Measurements from ENCODE around the gene RBKS.

The RBKS gene

GRCh38 chr2:27890146-27890923 lies at the start of gene RBKS, which contains the start of gene BABAM2:
TSS of gene RBKS (minus strand) at chr2:27890387. CDS start at chr2:27890345, 42 bp downstream.
TSS of gene BABAM2 (plus strand) at chr2:27890729. CDS start at chr2:27894557, 3,828 bp downstream.
- in situ Hi-C loops (cut with HindIII; ENCODE audit: low sequenced_read_pairs), result no loop called here

DNA sequence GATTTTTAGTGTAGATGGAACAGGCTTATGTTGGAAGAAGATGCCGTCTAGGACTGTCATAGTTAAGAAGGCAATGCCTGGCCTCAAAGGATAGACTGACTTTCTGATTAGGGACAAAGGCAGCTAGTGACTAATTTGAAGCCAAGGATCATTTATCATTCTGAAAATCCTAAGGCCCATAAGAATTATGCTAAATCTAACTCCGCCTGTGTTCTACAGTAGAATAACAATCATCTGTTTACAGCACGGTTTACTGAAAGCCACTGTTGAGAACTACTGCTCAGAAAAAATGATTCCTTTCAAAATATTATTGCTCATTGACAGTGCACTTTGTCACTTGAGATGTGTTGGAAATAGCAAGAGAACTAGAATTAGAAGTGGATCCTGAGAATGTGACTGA lies 44.8 kb upstream of the RBKS start:
- in situ Hi-C loops (cut with HindIII; ENCODE audit: low sequenced_read_pairs), result no loop called here

GRCh38 chr2:27932396-27932795 lies 42.2 kb upstream of the RBKS start:
- in situ Hi-C loops (cut with HindIII; ENCODE audit: low sequenced_read_pairs), result no loop called here

DNA sequence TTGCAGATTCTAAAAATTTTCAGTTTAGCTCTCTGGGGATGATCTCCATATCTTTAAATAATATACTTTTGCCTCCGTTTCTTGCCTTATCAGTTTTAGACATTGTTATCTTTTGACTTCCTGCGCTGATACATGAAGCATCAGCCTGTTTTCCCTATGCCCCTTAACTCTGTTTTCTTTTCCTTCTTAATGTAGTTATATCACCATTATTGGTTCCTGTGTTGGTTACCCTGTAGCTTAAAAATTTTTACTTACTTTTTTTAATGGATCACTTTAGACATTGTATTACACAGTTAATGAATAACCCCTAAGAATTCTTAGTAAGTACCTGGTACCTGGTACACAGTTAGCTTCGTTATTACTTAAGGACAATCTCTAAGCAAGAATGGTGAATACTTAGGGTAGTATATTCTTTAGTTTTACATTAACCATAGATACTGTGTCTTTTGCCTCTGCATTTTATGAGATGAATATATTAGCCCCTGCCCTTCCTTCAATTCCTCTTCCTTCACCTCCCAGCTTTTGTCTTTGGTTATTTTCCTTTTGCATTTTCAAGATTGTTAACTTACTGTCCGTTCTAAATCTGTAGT lies 41.3 kb upstream of the RBKS start:
- in situ Hi-C loops (cut with HindIII; ENCODE audit: low sequenced_read_pairs), result no loop called here

DNA sequence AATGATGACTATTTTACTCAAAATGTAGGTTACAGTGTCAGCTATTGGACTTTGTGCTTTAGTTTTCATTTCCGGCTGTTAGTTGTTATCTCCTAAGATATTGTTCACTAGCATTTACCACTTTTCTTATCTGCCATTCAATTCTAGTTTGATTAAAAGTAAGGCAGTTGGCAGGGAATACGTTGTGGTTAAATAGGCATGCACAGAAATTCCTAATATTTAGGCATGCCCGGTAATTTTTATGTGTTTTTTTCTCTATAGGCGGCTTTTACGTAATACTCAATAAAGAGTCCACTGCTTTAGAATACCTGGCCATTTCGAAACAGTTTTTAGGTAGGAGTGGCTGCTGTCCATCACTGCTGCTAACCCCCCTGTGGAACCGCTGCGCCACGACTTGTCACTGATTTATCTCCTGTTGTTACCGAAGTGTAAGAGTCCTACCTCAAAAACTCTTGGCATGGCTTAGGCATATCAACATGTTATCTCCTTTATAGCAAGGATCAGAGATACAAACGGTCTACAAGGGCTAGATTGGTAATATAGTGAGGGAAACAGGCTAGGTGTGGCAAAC lies 39.8 kb upstream of the RBKS start:
- in situ Hi-C loops (cut with HindIII; ENCODE audit: low sequenced_read_pairs), result no loop called here

DNA sequence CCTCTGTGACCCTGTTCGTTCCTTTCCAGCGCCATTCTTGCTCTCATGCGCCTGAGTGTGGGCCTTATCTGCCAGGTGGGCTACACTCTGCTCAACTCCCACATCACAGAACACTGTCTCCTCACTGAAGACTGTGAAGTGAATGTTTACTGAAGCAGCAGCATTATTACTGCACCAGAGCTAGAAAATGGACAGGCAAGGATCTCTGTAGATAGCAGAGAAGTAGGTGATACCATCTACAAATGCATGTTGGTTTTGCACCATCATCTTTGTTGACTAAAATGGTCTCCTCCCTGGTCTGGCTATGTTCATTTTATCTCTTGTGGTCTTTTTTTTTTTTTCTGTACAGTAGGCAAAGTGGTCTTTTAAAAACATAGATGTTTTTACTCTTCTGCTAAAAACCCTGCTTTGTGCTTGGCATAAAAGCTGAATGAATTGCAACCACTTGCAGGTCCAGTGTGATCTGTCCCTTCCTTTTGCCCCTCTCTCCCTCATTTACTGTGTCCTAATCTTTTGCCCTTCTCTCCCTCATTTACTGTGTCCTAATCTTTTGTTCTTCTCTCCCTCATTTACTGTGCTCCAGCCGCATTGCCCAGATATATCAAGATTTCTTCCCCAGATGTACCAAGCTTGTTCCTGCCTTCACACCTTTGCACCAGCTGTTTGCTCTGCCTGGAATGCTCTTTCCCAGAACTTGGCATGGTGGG lies 35.7 kb upstream of the RBKS start:
- in situ Hi-C loops (cut with HindIII; ENCODE audit: low sequenced_read_pairs), result no loop called here

GRCh38 chr2:27922842-27923241 lies 32.7 kb upstream of the RBKS start:
- in situ Hi-C loops (cut with HindIII; ENCODE audit: low sequenced_read_pairs), result no loop called here

- in situ Hi-C loops (cut with HindIII; ENCODE audit: low sequenced_read_pairs), result no loop called here
Measured at GRCh38 chr2:27921880-27922547, 31.8 kb upstream of the RBKS start.

DNA sequence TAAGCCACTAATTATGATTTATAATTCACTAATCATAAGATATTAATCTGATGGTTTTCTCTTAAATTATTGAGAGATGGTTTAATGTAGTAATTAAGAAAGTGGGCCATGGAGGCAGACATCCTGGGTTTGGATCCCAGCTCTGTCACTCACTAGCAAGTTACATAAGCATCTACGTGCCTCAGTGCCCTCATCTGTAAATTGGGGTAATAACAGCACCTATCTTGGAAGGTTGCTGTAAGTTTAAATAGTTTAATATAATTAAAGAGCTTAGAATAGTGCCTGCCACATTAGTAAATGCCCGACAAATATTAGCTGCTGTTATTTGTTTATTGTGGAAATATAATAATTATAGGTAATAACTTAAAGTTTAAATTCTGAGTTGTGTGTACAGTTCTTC lies 31.2 kb upstream of the RBKS start:
- in situ Hi-C loops (cut with HindIII; ENCODE audit: low sequenced_read_pairs), result no loop called here

- in situ Hi-C loops (cut with HindIII; ENCODE audit: low sequenced_read_pairs), result no loop called here
Measured at GRCh38 chr2:27920148-27920885, 30.1 kb upstream of the RBKS start.

DNA sequence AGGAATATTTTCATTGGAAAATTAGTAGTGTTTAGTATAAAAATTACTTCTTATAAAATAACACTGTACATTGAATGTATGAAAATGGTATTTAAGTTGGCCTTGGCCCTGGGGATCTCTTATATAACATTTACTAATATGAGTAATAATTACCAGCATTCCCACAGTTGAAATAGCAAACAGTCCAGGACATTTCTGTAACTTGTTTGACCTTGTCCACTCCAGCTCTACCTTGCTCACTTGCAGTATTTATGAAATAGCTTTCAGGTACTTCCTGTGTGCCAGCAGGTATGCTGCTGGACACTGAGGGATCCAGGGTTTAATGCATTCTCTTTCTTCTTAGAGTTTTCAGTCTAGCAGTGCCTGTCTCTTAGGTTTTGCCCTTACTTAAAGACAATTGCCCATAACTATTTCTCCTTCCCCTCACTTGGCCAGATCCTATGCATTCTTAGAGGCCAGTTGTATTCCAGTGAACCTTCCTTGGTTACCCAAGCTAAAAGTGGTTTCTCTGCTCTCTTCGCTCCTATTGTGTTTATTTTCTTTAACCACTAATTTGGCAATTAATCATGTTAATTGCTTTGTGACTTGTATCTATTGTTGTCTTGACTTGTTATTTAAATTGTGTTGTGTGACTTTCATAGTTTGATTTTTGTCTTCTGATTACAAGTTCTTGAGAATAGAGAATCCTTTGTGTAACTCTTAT lies 26.3 kb upstream of the RBKS start:
- in situ Hi-C loops (cut with HindIII; ENCODE audit: low sequenced_read_pairs), result no loop called here

GRCh38 chr2:27915874-27916273 lies 25.7 kb upstream of the RBKS start:
- in situ Hi-C loops (cut with HindIII; ENCODE audit: low sequenced_read_pairs), result no loop called here

GRCh38 chr2:27915191-27915590 lies 25.0 kb upstream of the RBKS start:
- in situ Hi-C loops (cut with HindIII; ENCODE audit: low sequenced_read_pairs), result no loop called here

DNA sequence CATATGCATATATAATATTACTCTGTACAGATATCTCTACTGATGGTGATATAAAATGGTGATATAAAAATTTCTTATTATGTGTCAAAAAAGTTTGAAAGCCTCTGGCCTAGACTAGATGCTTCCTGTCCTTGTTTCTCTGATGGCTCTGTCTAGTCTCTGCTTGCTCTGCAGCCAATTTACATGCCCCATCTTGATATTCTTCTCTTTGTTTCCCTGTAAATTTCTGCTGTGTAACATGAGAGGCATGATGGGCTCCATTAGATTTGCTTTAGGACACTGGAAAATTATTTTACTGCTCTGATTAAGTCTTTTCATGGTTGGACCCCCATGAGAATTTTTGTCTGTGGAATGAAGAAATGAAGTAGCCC lies 24.6 kb upstream of the RBKS start:
- in situ Hi-C loops (cut with HindIII; ENCODE audit: low sequenced_read_pairs), result no loop called here

- in situ Hi-C loops (cut with HindIII; ENCODE audit: low sequenced_read_pairs), result no loop called here
Measured at GRCh38 chr2:27914041-27914804, 24.0 kb upstream of the RBKS start.

- in situ Hi-C loops (cut with HindIII; ENCODE audit: low sequenced_read_pairs), result no loop called here
Measured at GRCh38 chr2:27912512-27912911, 22.3 kb upstream of the RBKS start.

- in situ Hi-C loops (cut with HindIII; ENCODE audit: low sequenced_read_pairs), result no loop called here
Measured at GRCh38 chr2:27911458-27912210, 21.4 kb upstream of the RBKS start.

- in situ Hi-C loops (cut with HindIII; ENCODE audit: low sequenced_read_pairs), result no loop called here
Measured at GRCh38 chr2:27909901-27910300, 19.7 kb upstream of the RBKS start.

Measured in endothelial cell of hepatic sinusoid (primary cell).